HL-60 (cell line): ENCODE data around the gene LAG3.

Experiments used
- DNase-seq, 2 experiments: peaks; one replicate each; pipeline ENCODE4 v3.0.0-alpha.2; 2010 to 2020; ENCODE audit warnings: low read depth in 1 of 2, low spot score in 1 of 2
- H3K27ac ChIP-seq: fragments of 250-450 bp; sonication (Bioruptor Pico); replicated peaks from 2 replicates; pipeline ENCODE4 v1.5.1; 2020; ENCODE audit warnings: mild to moderate bottlenecking, moderate library complexity
- H3K27me3 ChIP-seq: fragments of 250-450 bp; sonication (Bioruptor Pico); 2 replicates; pipeline ENCODE4 v1.5.1; 2021; ENCODE audit warnings: mild to moderate bottlenecking, moderate library complexity; ENCODE audit not compliant: insufficient read depth, poor library complexity, severe bottlenecking
- H3K4me3 ChIP-seq: replicated peaks from 2 replicates; pipeline ENCODE4 v1.5.1; 2011; ENCODE audit warnings: mild to moderate bottlenecking, control low read depth, low read length; ENCODE audit not compliant: insufficient read depth
- CTCF ChIP-seq: IDR thresholded peaks from one replicate; pipeline ENCODE4 v1.5.1; 2011; ENCODE audit warnings: low read length, control low read depth, inconsistent platforms; ENCODE audit not compliant: insufficient read depth
- GABPA ChIP-seq: IDR thresholded peaks from 2 replicates; pipeline ENCODE4 v1.6.1; 2012; ENCODE audit warnings: low read depth
- POLR2AphosphoS5 ChIP-seq: IDR thresholded peaks from 2 replicates; pipeline ENCODE4 v1.6.1; 2012; ENCODE audit warnings: low read depth
- REST ChIP-seq: IDR thresholded peaks from 2 replicates; pipeline ENCODE4 v1.6.1; 2012; ENCODE audit warnings: low read depth; ENCODE audit not compliant: insufficient replicate concordance
- SPI1 ChIP-seq: IDR thresholded peaks from 2 replicates; pipeline ENCODE4 v1.6.1; 2012; ENCODE audit warnings: low read depth, mild to moderate bottlenecking, borderline replicate concordance

Gene LAG3

GRCh38 chr12:6767353-6768319 lies 4.7 kb upstream of the LAG3 start:
- TF ChIP-seq CTCF, result no peak
- no peak for TF ChIP-seq POLR2AphosphoS5
- TF ChIP-seq SPI1, result no peak
- no peak for TF ChIP-seq GABPA
- TF ChIP-seq REST, result no peak
- H3K27me3 ChIP-seq, result peaks cover 49% of the 10 kb centered on the region
- no peak for DNase-seq

GRCh38 chr12:6768437-6768914 lies 3.8 kb upstream of the LAG3 start:
- TF ChIP-seq SPI1, result no peak
- TF ChIP-seq CTCF, result no peak
- TF ChIP-seq POLR2AphosphoS5, result no peak
- no peak for TF ChIP-seq REST
- no peak for TF ChIP-seq GABPA
- no peak overlapping the region for H3K27ac ChIP-seq
- no peak for DNase-seq
- no peak overlapping the region for H3K4me3 ChIP-seq
- H3K27me3 ChIP-seq, result peaks cover 47% of the 10 kb centered on the region

More at GRCh38 chr12:6767353-6768319, 4.7 kb upstream of the LAG3 start:
- Histone ChIP-seq H3K4me3 (peak overlapping the region; percentile 42), H3K27ac (no peak overlapping the region)

- no peak for TF ChIP-seq REST
- no peak for TF ChIP-seq GABPA
- TF ChIP-seq SPI1, result no peak
- TF ChIP-seq POLR2AphosphoS5, result no peak
- no peak for TF ChIP-seq CTCF
- no peak for DNase-seq
- Histone ChIP-seq H3K27me3 (peaks cover 43% of the 10 kb centered on the region), H3K27ac (no peak overlapping the region), H3K4me3 (no peak overlapping the region)
Measured at GRCh38 chr12:6768990-6769389, 3.3 kb upstream of the LAG3 start.
